ENCODE measurements around the gene TMEM255B. TPM values are rescaled to one million over a fixed set of nuclear protein-coding genes. Genes with fewer than 3 reads are reported as not detected.
"Not testable (repeated sequence)": the region's sequence is repeated elsewhere in the genome, so short reads cannot be mapped to it uniquely, and the experiment has no call there.

Gene TMEM255B
- total RNA-seq, 1 donor from 2014 or later, result 321 TPM

DNA sequence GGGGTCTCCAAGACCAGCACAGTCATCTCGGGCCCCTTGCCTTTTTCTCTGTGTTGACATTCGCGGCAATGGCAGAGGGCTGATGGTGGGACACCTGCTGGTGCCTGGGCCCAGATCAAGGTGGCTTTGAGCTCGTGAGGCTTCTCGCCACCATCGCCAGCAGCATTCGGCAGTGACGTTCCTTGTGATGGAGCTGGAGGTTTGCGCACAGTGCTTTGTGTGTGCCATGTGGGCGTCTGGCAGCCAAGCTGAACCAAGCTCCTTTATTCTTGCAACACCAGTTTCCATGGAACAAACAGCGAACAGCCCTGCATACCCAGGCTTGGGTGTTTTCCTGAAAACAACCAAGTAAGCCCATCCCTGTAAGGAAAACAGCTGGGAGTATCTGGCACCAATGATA lies 9.1 kb upstream of the TMEM255B start:
- H3K27me3 Mint-ChIP-seq (ENCODE audit: unreplicated experiment), result peaks cover 13% of the 10 kb centered on the region
- peaks cover 6% of the 10 kb centered on the region for H3K36me3 Mint-ChIP-seq (ENCODE audit: low read depth, unreplicated experiment)
- TF ChIP-seq CTCF (IDR thresholded peaks at IDR 0.05; ENCODE audit: unreplicated experiment), result no peak
- H3K9me3 Mint-ChIP-seq (ENCODE audit: unreplicated experiment), result no peaks in the 10 kb centered on the region
- no peak for DNase-seq (ENCODE audit: low spot score)
- H3K27ac Mint-ChIP-seq (ENCODE audit: unreplicated experiment), result no peak overlapping the region
- peaks cover 8% of the 10 kb centered on the region for H3K4me1 Mint-ChIP-seq (ENCODE audit: unreplicated experiment)
- H3K4me3 Mint-ChIP-seq (ENCODE audit: unreplicated experiment), result no peak overlapping the region

GRCh38 chr13:113750554-113751399 lies 8.2 kb upstream of the TMEM255B start:
- Mint-ChIP-seq H3K27me3 (ENCODE audit: unreplicated experiment) (peaks cover 12% of the 10 kb centered on the region), H3K9me3 (ENCODE audit: unreplicated experiment) (no peaks in the 10 kb centered on the region), H3K36me3 (ENCODE audit: low read depth, unreplicated experiment) (peaks cover 6% of the 10 kb centered on the region), H3K4me3 (ENCODE audit: unreplicated experiment) (peak overlapping the region; percentile 45), H3K27ac (ENCODE audit: unreplicated experiment) (peak overlapping the region; percentile 38), H3K4me1 (ENCODE audit: unreplicated experiment) (peaks cover 8% of the 10 kb centered on the region)
- TF ChIP-seq CTCF (IDR thresholded peaks at IDR 0.05; ENCODE audit: unreplicated experiment), result no peak
- DNase-seq (ENCODE audit: low spot score), result no peak

DNA sequence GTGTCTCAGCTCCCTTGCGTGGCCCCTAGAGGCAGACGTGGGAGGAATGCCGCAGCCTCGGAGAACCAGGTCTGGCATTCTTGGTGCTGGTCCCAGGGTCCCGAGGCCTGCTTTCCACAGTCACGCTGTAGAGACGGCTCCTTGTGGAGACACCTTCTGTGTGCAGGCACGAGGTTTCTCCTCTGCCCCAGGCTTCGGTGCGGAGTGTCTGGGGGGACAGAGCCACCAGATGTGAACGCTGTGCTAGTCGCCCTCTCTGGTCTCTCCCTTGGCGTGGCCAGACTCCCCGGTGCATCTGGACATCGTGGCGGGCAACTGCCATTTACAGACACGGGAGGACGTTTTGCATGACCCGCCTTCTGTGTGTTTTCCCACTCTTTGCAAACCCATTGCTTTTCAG lies 7.5 kb upstream of the TMEM255B start:
- peaks cover 11% of the 10 kb centered on the region for H3K27me3 Mint-ChIP-seq (ENCODE audit: unreplicated experiment)
- no peak for TF ChIP-seq CTCF (IDR thresholded peaks at IDR 0.05; ENCODE audit: unreplicated experiment)
- DNase-seq (ENCODE audit: low spot score), result no peak
- no peak overlapping the region for H3K27ac Mint-ChIP-seq (ENCODE audit: unreplicated experiment)
- H3K4me1 Mint-ChIP-seq (ENCODE audit: unreplicated experiment), result peaks cover 8% of the 10 kb centered on the region
- no peaks in the 10 kb centered on the region for H3K9me3 Mint-ChIP-seq (ENCODE audit: unreplicated experiment)
- no peak overlapping the region for H3K4me3 Mint-ChIP-seq (ENCODE audit: unreplicated experiment)
- peaks cover 6% of the 10 kb centered on the region for H3K36me3 Mint-ChIP-seq (ENCODE audit: low read depth, unreplicated experiment)

GRCh38 chr13:113752211-113752986 lies 6.6 kb upstream of the TMEM255B start:
- peaks cover 13% of the 10 kb centered on the region for H3K4me1 Mint-ChIP-seq (ENCODE audit: unreplicated experiment)
- not testable (repeated sequence) for H3K36me3 Mint-ChIP-seq (ENCODE audit: low read depth, unreplicated experiment); DNase-seq (ENCODE audit: low spot score); H3K27ac Mint-ChIP-seq (ENCODE audit: unreplicated experiment); H3K9me3 Mint-ChIP-seq (ENCODE audit: unreplicated experiment); H3K4me3 Mint-ChIP-seq (ENCODE audit: unreplicated experiment)
- peaks cover 11% of the 10 kb centered on the region for H3K27me3 Mint-ChIP-seq (ENCODE audit: unreplicated experiment)

- H3K27me3 Mint-ChIP-seq (ENCODE audit: unreplicated experiment), result peaks cover 10% of the 10 kb centered on the region
- no peaks in the 10 kb centered on the region for H3K9me3 Mint-ChIP-seq (ENCODE audit: unreplicated experiment)
- TF ChIP-seq CTCF (IDR thresholded peaks at IDR 0.05; ENCODE audit: unreplicated experiment), result no peak
- H3K4me3 Mint-ChIP-seq (ENCODE audit: unreplicated experiment), result no peak overlapping the region
- H3K36me3 Mint-ChIP-seq (ENCODE audit: low read depth, unreplicated experiment), result peaks cover 11% of the 10 kb centered on the region
- H3K27ac Mint-ChIP-seq (ENCODE audit: unreplicated experiment), result no peak overlapping the region
- DNase-seq (ENCODE audit: low spot score), result no peak
- H3K4me1 Mint-ChIP-seq (ENCODE audit: unreplicated experiment), result peaks cover 14% of the 10 kb centered on the region
These were observed 5.9 kb upstream of the TMEM255B start for GRCh38 chr13:113753171-113753570.
